HG03039 (cell line): ENCODE measurements around the gene NCAPG2.

ENCODE experiments used
- ATAC-seq: cut with Tn5 transposase; IDR thresholded peaks from one replicate; pipeline ENCODE4 v1.9.1; 2021; ENCODE audit warnings: mild to moderate bottlenecking, moderate library complexity; ENCODE audit not compliant: unreplicated experiment

NCAPG2 gene

GRCh38 chr7:158733775-158734494, 29.3 kb upstream of the NCAPG2 start:
- no peak for ATAC-seq

GRCh38 chr7:158733220-158733519, 28.6 kb upstream of the NCAPG2 start:
- no peak for ATAC-seq

GRCh38 chr7:158732494-158733219, 28.1 kb upstream of the NCAPG2 start:
- ATAC-seq, result no peak

GRCh38 chr7:158731761-158732160, 27.2 kb upstream of the NCAPG2 start:
- ATAC-seq, result no peak

GRCh38 chr7:158730383-158731346, 26.1 kb upstream of the NCAPG2 start:
- no peak for ATAC-seq

GRCh38 chr7:158729646-158730382, 25.2 kb upstream of the NCAPG2 start:
- ATAC-seq, result no peak

GRCh38 chr7:158728911-158729645, 24.5 kb upstream of the NCAPG2 start:
- ATAC-seq, result no peak

GRCh38 chr7:158727690-158728089, 23.1 kb upstream of the NCAPG2 start:
- no peak for ATAC-seq

- no peak for ATAC-seq
Measured at GRCh38 chr7:158726277-158726807, 21.7 kb upstream of the NCAPG2 start.

- ATAC-seq, result no peak
Measured at GRCh38 chr7:158725506-158725800, 20.8 kb upstream of the NCAPG2 start.

- ATAC-seq, result no peak
Measured at GRCh38 chr7:158724658-158725505, 20.3 kb upstream of the NCAPG2 start.

- ATAC-seq, result no peak
Measured at GRCh38 chr7:158723714-158724385, 19.2 kb upstream of the NCAPG2 start.

GRCh38 chr7:158723266-158723665, 18.7 kb upstream of the NCAPG2 start:
- no peak for ATAC-seq

GRCh38 chr7:158722574-158723237, 18.1 kb upstream of the NCAPG2 start:
- ATAC-seq, result no peak

- no peak for ATAC-seq
Measured at GRCh38 chr7:158720112-158720511, 15.5 kb upstream of the NCAPG2 start.

GRCh38 chr7:158716802-158717201, 12.2 kb upstream of the NCAPG2 start:
- ATAC-seq, result no peak

GRCh38 chr7:158710651-158711102, 6.1 kb upstream of the NCAPG2 start:
- ATAC-seq, result no peak

- ATAC-seq, result no peak
Measured at GRCh38 chr7:158707610-158708009, 3.0 kb upstream of the NCAPG2 start.
